Measurements from ENCODE around the gene ROR1. TPM values are rescaled to one million over a fixed set of nuclear protein-coding genes. Genes with fewer than 3 reads are reported as not detected.

ROR1 gene
- total and polyA plus RNA-seq, 2 donors (not counting 3 experiments of a cell fraction or from before 2014, with no cell fraction given), result 2.6 to 3.5 TPM

GRCh38 chr1:63758791-63759190 lies 15.0 kb upstream of the ROR1 start:
- CTCF ChIA-PET, result no interaction called here
- Histone ChIP-seq H4K20me1 (replicated peaks; ENCODE audit: control insufficient read depth, extremely low read depth, insufficient read depth, low read length) (no peaks in the 10 kb centered on the region), H3K9me3 (replicated peaks; ENCODE audit: control insufficient read depth, insufficient read depth, low read length) (no peaks in the 10 kb centered on the region), H3K27ac (ENCODE audit: insufficient read depth, low read depth, low read length) (no peak overlapping the region), H2AFZ (ENCODE audit: low read depth, low read length) (no peak overlapping the region), H3K4me3 (replicated peaks in 1 of 3; ENCODE audit: insufficient read depth in 1 of 3, low read depth in 1 of 3, low read length in 3 of 3) (no peak overlapping the region), H3K9ac (replicated peaks; ENCODE audit: extremely low read depth, insufficient read depth, low read length) (no peak overlapping the region), H3K9me1 (replicated peaks; ENCODE audit: control insufficient read depth, extremely low read depth, insufficient read depth, low read length) (no peaks in the 10 kb centered on the region), H3K4me1 (ENCODE audit: control insufficient read depth, extremely low read depth, insufficient read depth, low read length) (peaks cover 2% of the 10 kb centered on the region), H3K36me3 (ENCODE audit: control insufficient read depth in 2 of 2, extremely low read depth in 1 of 2, insufficient read depth in 2 of 2, low read length in 2 of 2) (no peaks in the 10 kb centered on the region), H3K4me2 (ENCODE audit: insufficient read depth, low read length) (no peak overlapping the region), H3K79me2 (ENCODE audit: control insufficient read depth, insufficient read depth, low read length) (no peaks in the 10 kb centered on the region), H3K27me3 (ENCODE audit: control insufficient read depth in 2 of 2, insufficient read depth in 2 of 2, low read length in 2 of 2) (peaks cover 0 to 3% of the 10 kb centered on the region in 2 experiments)
- dilution Hi-C loops (cut with MboI; ENCODE audit: extremely low pct_ligation_motif_present, low sequenced_read_pairs) (no loop called here), intact Hi-C loops (cut with micrococcal nuclease) (no loop called here)
- BruUV-seq (replicated peaks), result no TSS peak
- FAIRE-seq, result no peak
- POLR2A ChIA-PET, result no interaction called here
- TF ChIP-seq EZH2 (IDR thresholded peaks at IDR 0.05; ENCODE audit: borderline replicate concordance, low read depth, low read length, severe bottlenecking), result no peak
- TF ChIP-seq CTCF (IDR thresholded peaks at IDR 0.05; ENCODE audit: extremely low read depth in 1 of 2, insufficient read depth in 1 of 2, low read depth in 1 of 2, low read length in 2 of 2), result no peak
- no peak for DNase-seq (ENCODE audit: low read depth, low spot score)

- POLR2A ChIA-PET, result no interaction called here
- Histone ChIP-seq H3K9ac (replicated peaks; ENCODE audit: extremely low read depth, insufficient read depth, low read length) (no peak overlapping the region), H3K4me3 (replicated peaks in 1 of 3; ENCODE audit: insufficient read depth in 1 of 3, low read depth in 1 of 3, low read length in 3 of 3) (no peak overlapping the region), H3K9me1 (replicated peaks; ENCODE audit: control insufficient read depth, extremely low read depth, insufficient read depth, low read length) (no peaks in the 10 kb centered on the region), H3K27me3 (ENCODE audit: control insufficient read depth in 2 of 2, insufficient read depth in 2 of 2, low read length in 2 of 2) (peaks cover 0 to 3% of the 10 kb centered on the region in 2 experiments), H3K36me3 (ENCODE audit: control insufficient read depth in 2 of 2, extremely low read depth in 1 of 2, insufficient read depth in 2 of 2, low read length in 2 of 2) (no peaks in the 10 kb centered on the region), H3K4me1 (ENCODE audit: control insufficient read depth, extremely low read depth, insufficient read depth, low read length) (no peaks in the 10 kb centered on the region), H2AFZ (ENCODE audit: low read depth, low read length) (no peak overlapping the region), H3K4me2 (ENCODE audit: insufficient read depth, low read length) (no peak overlapping the region), H3K9me3 (replicated peaks; ENCODE audit: control insufficient read depth, insufficient read depth, low read length) (no peaks in the 10 kb centered on the region), H4K20me1 (replicated peaks; ENCODE audit: control insufficient read depth, extremely low read depth, insufficient read depth, low read length) (no peaks in the 10 kb centered on the region), H3K79me2 (ENCODE audit: control insufficient read depth, insufficient read depth, low read length) (no peaks in the 10 kb centered on the region), H3K27ac (ENCODE audit: insufficient read depth, low read depth, low read length) (no peak overlapping the region)
- DNase-seq (ENCODE audit: low read depth, low spot score) (no peak), FAIRE-seq (no peak)
- intact Hi-C loops (cut with micrococcal nuclease), result no loop called here
- dilution Hi-C loops (cut with MboI; ENCODE audit: extremely low pct_ligation_motif_present, low sequenced_read_pairs), result no loop called here
- no TSS peak for BruUV-seq (replicated peaks)
- CTCF ChIA-PET, result interaction anchor here (1.1 to 2.1 kb wide), 3 partner anchors 11 to 68 kb away, joined by 3 to 9 read pairs (median 3); no protein-coding TSS in a partner anchor
- TF ChIP-seq JUN (IDR thresholded peaks at IDR 0.05; ENCODE audit: borderline replicate concordance, insufficient read depth, insufficient read length, low read depth), result no peak
- no peak for TF ChIP-seq POLR2AphosphoS5 (IDR thresholded peaks at IDR 0.05; ENCODE audit: insufficient read depth, low read depth, low read length)
- no peak for TF ChIP-seq MAX (IDR thresholded peaks at IDR 0.05; ENCODE audit: insufficient read depth, insufficient read length)
- no peak for TF ChIP-seq EZH2 (IDR thresholded peaks at IDR 0.05; ENCODE audit: borderline replicate concordance, low read depth, low read length, severe bottlenecking)
- TF ChIP-seq CTCF (IDR thresholded peaks at IDR 0.05; ENCODE audit: extremely low read depth in 1 of 2, insufficient read depth in 1 of 2, low read depth in 1 of 2, low read length in 2 of 2), result no peak
- no peak for TF ChIP-seq POLR2A (IDR thresholded peaks at IDR 0.05; ENCODE audit: low read depth, low read length)
- no peak for TF ChIP-seq FOS (IDR thresholded peaks at IDR 0.05; ENCODE audit: borderline replicate concordance, insufficient read depth, low read length)
- TF ChIP-seq GATA2 (IDR thresholded peaks at IDR 0.05; ENCODE audit: insufficient read depth, insufficient read length, low read depth, low read length), result no peak
- no peak for TF ChIP-seq MYC (IDR thresholded peaks at IDR 0.05; ENCODE audit: low read depth, low read length)
These were observed 14.0 kb upstream of the ROR1 start for GRCh38 chr1:63759778-63760177.

All from endothelial cell of umbilical vein (primary cell).